Fibroblast of mammary gland (primary cell): ENCODE data around the gene TCF7L2.
A peak's percentile ranks its signal among the peaks of the same experiment; 100 is the strongest.
"Not testable (repeated sequence)": the region's sequence is repeated elsewhere in the genome, so short reads cannot be mapped to it uniquely, and the experiment has no call there.

ENCODE experiments used
- DNase-seq: peaks from one replicate; pipeline ENCODE4 v3.0.0-alpha.2; 2010; ENCODE audit warnings: low read depth
- H3K4me3 ChIP-seq: 2 replicates; pipeline ENCODE4 v1.5.1; 2011; ENCODE audit warnings: low read depth, mild to moderate bottlenecking, low read length, moderate library complexity; ENCODE audit not compliant: control insufficient read depth
- TF ChIP-seq, protein P1 (sequence below): conservative IDR thresholded peaks from 2 replicates; pipeline ENCODE4 v1.5.1; 2011; ENCODE audit warnings: low read depth, low read length, inconsistent platforms; ENCODE audit not compliant: control insufficient read depth, insufficient read depth

TCF7L2 gene

GRCh38 chr10:113100281-113100680, 150.2 kb downstream of the TCF7L2 start:
- no peak overlapping the region for H3K4me3 ChIP-seq
- no peak for DNase-seq
- TF ChIP-seq, protein P1, sequence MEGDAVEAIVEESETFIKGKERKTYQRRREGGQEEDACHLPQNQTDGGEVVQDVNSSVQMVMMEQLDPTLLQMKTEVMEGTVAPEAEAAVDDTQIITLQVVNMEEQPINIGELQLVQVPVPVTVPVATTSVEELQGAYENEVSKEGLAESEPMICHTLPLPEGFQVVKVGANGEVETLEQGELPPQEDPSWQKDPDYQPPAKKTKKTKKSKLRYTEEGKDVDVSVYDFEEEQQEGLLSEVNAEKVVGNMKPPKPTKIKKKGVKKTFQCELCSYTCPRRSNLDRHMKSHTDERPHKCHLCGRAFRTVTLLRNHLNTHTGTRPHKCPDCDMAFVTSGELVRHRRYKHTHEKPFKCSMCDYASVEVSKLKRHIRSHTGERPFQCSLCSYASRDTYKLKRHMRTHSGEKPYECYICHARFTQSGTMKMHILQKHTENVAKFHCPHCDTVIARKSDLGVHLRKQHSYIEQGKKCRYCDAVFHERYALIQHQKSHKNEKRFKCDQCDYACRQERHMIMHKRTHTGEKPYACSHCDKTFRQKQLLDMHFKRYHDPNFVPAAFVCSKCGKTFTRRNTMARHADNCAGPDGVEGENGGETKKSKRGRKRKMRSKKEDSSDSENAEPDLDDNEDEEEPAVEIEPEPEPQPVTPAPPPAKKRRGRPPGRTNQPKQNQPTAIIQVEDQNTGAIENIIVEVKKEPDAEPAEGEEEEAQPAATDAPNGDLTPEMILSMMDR = no peak

DNA sequence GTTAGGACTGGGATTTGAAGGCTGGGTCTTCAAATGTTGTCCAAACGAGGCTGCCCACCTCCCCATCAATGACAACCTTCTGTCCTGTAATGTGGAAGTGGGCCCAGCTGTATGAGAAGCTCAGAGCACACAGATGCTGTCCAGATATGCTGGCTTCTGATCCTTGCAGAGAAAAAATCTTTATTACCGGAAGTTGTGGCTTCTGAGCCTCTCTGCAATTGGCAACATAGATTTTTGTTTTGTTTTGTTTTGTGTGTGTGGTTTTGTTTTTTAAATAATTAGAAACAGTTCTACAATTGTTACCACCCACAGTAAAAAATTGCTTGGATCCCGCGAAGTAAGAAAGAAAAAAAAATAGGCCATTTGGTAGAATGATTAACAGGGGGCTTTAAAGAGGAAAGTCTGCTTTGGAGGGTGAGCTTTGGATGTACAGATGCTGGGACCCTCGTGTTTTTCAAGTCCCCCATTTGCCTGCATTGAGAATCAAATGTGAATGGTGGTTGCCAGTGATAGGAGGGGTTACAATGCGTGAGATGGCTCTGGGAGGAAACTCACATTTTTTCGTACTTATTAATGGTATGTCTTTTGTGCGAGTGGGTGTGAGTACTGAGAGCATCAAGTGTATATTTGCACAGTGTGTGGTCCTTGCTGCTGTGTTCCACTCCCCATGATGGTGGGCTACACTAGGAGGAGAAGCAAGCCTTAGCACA, 153.2 kb downstream of the TCF7L2 start:
- peak; percentile 77 for DNase-seq
- TF ChIP-seq, protein P1 = no peak
- no peak overlapping the region for H3K4me3 ChIP-seq

DNA sequence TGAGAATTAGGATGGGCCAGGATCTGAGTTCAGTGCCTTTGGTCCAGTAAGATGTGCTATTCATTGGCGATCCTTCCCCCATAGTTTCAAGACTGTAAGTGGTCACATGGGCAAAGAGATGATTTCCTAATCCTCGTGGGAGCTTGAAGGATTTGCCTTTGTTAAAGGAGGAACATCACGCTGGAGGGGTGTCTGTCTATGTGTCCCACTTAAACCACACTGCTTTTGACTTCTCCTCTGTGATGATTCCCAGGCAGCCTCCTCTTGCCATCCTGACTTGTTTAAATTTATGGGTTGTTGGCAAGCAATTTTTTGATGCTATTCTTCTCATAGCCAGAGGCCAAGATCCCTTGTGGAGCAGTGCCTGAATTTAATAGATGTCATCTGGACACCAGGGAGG, 154.0 kb downstream of the TCF7L2 start:
- TF ChIP-seq, protein P1 = no peak
- no peak overlapping the region for H3K4me3 ChIP-seq
- DNase-seq = peak; percentile 83

GRCh38 chr10:113108194-113108835, 158.3 kb downstream of the TCF7L2 start:
- H3K4me3 ChIP-seq = no peak overlapping the region
- DNase-seq = no peak
- TF ChIP-seq, protein P1 = peak; percentile 53

DNA sequence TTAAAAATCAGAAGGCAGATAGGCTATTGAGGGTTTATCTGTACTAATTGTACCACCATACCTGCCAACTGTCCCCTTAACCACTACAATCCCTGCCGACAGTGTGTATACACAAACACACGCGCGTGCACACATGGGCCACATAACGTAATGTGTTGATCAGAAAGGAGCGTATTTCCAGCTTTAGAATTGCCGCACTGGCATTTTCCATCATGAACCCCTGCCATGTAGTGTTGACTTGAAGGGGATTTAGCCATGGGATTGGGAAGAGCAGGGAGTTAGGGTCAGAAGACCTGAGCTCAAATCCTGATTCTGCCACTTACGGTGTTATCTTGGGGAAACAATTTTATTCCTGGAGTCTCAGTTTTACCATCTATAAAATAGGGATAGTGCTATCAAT, 158.9 kb downstream of the TCF7L2 start:
- DNase-seq = no peak
- TF ChIP-seq, protein P1 = no peak
- no peak overlapping the region for H3K4me3 ChIP-seq

DNA sequence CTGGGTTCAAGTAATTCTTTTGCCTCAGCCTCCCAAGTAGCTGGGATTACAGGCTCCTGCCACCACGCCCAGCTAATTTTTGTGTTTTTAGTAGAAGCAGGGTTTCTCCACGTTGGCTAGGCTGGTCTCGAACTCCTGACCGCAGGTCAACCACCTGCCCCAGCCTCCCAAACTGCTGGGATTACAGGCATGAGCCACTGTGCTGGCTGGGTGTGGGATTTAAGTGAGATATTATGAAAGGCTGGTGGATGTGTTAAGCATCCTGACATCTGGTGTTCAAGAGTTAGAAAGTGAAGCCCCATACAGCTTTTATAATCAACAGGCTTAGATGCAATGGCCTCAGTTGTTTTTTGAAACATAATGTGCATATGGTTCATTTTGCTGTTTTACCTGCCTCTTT, 159.4 kb downstream of the TCF7L2 start:
- H3K4me3 ChIP-seq, DNase-seq: not testable (repeated sequence)

DNA sequence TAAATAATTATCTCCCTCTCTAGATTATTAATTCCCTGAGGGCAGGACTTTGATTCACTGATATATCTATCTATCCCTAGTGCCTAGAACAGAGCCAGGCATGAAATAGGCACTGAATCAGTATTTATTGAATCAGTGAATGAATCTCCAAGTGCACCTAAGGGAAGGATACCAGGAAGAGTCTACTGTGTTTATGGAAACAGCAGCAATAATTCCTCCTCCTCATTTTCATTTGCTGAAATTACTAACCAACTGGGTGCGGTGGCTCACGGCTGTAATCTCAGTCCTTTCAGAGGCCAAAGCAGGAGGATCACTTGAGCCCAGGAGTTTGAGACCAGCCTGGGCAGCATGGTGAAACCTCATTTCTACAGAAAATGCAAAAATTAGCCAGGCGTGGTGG, 161.2 kb downstream of the TCF7L2 start:
- no peak overlapping the region for H3K4me3 ChIP-seq
- TF ChIP-seq, protein P1 = no peak
- DNase-seq = no peak
